Measurements from ENCODE around the gene DCAF4L1.

The DCAF4L1 gene, protein sequence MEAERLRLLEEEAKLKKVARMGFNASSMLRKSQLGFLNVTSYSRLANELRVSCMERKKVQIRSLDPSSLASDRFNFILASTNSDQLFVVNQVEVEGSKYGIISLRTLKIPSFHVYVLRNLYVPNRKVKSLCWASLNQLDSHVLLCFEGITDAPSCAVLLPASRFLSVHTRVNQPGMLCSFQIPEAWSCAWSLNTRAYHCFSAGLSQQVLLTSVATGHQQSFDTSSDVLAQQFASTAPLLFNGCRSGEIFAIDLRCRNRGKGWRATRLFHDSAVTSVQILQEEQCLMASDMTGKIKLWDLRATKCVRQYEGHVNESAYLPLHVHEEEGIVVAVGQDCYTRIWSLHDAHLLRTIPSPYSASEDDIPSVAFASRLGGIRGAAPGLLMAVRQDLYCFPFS
- 0.58 to 0.87 (median 0.85) reads per million in 3 experiments for total RNA-seq

- no peak for DNase-seq
Measured at GRCh38 chr4:41981456-41981855, at the start of gene DCAF4L1. Gene DCAF4L1, plus strand, starts transcription at chr4:41981756. Its CDS starts 37 bp downstream, at chr4:41981793.

- no peak for DNase-seq
Measured at GRCh38 chr4:41932988-41933387, 48.6 kb upstream of the DCAF4L1 start.

GRCh38 chr4:41933997-41934503 is 47.5 kb upstream of the DCAF4L1 start:
- no peak for DNase-seq

GRCh38 chr4:41934514-41934900 is 47.0 kb upstream of the DCAF4L1 start:
- DNase-seq, result peak; percentile 1

- DNase-seq, result peak; percentile 73
Measured at GRCh38 chr4:41934901-41935651, 46.5 kb upstream of the DCAF4L1 start, which contains the start of gene TMEM33. Gene TMEM33, plus strand, starts transcription at chr4:41935429. Its CDS starts 56 bp downstream, at chr4:41935485.

DNA sequence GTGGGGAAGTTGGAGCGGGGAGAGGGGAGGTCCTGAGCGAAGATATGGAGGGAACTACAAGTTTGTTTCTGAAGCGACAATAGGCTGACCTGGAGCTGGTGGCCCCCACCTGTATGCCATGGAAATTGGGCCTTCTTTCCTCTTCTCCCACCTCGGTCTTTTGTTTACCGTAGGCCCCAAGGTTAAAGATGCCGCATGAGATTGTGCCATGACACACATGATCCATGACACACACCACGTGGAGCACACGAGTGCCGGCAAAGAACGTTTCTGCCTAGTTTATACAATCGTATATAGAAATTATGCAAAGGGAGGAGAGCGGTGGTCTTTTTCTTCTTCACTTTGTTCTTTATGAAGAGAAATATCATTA is 45.9 kb upstream of the DCAF4L1 start:
- no peak for DNase-seq

GRCh38 chr4:41939016-41939626 is 42.4 kb upstream of the DCAF4L1 start:
- no peak for DNase-seq

DNA sequence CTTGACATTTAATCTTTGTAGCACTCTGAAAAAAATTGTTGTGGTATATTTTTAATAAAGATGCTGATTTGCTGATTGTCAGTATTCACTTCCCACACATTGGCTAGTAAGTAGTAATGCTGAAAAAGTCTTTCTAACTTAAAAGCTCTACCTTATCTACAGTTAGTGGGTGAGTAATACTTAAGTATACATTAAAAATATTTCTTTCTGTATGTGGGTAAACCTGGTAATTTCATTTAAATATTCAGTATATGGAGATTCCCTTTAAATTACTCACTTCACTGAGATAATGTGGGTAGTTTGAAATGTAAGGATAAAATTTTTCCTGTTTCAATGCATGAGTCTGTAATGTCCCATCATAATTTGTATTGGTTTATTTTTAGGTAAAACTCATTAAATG is 40.7 kb upstream of the DCAF4L1 start:
- DNase-seq, result no peak

DNA sequence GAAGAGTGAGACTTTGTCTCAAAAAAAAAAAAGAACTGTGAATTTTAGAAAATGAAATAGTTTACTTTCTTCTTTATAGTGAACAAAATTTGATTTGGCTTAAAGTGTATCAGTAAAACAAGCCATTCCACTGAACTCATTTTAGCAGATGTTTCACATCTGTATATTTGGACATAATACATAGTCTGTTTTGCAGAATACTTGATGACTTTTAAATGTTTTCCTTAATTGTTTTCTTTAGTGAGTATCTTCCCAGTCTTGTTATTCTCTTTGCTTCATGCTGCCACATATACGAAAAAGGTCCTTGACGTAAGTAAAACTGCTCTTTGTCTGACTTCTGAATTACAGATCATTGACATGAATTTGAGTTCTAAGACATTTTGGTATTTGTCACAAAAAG is 38.0 kb upstream of the DCAF4L1 start:
- DNase-seq, result no peak

DNA sequence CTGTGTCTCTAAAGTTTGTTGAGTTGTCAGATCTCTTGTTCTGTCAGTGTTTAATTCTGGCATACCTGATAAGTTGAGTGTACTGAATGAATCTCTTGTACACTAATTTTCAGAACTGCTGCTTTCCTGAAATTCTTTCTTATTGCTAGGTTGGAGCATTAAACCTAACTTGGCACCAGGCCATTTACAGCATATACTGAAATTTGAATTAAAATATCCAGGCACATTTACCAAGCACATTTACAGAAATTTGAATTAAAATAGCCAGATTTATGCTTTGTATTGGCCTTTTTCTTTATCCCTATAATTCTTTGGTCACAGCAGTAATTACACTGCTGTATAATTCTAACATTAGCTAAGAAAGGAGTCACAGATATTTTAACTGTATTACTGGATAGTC is 37.5 kb upstream of the DCAF4L1 start:
- no peak for DNase-seq

DNA sequence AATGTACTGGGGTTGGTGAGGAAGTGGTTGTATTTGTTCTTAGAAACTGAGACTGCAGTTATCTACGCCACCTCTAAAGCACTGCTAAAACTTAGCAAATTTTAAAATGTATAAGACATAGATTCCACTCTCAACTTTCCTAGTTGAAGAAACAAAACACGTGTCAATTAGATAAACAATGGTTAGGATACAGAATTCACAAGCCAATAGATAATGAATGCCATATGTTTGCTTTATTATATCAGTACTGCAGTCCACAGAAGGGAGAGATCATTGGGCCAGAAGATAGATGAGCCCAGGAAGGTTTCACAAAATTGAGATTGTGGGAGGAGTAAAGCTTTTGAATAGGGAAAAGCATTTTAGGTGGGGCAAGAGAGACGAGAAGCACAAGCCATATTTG is 32.0 kb upstream of the DCAF4L1 start:
- DNase-seq, result no peak

- DNase-seq, result peak; percentile 21
Measured at GRCh38 chr4:41957634-41958033, 23.9 kb upstream of the DCAF4L1 start.

DNA sequence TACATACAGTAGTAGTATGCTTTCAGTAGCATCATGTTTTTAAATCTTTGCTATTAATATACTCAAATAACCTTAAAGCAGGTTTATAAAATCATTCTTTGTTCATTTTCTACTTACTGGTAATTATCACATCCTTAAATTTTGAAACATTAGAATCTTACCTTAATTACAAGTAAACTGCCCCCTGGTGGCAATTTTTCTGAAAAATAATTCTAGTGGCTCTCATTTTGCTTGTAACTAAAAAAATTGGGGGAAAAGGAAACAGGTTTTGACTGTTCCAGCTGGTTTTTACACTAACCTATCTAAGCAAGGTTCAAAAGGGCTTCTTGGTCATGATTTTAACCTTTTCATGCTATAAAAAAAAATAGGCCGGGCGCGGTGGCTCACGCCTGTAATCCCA is 18.5 kb upstream of the DCAF4L1 start:
- no peak for DNase-seq

DNA sequence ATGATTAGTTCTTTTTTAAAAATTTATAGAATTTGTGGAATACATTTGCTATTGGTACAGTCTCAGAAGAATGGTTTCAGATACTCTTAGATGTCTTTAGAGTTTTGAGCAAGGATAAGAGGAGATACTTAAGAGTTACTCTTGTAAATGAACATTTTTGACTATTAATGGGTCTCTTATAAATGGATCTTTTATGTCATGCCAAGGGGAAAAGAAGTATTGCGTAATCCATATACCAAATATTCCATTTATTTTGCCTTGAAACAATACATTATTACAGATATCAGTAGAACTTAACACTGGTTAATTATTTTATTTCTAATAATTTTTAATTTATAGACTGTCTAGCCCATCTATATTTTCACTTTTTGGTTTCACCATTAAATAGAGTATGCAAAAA is 17.2 kb upstream of the DCAF4L1 start:
- no peak for DNase-seq

GRCh38 chr4:41967392-41967791 is 14.2 kb upstream of the DCAF4L1 start:
- no peak for DNase-seq

DNA sequence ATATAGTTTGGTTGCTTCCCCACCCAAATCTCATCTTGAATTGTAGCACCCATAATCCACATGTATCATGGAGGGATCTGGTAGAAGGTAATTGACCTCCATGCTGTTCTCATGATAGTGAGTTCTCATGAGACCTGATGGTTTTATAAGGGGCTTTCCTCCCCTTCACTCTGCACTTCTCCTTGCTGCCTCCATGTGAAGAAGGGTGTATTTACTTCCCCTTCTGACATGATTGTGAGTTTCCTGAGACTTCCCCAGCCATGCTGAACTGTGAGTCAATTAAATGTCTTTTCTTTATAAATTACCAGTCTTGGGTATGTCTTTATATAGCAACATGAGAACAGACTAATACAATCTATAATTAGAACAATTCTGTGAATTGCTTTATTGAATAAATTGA is 11.9 kb upstream of the DCAF4L1 start:
- DNase-seq, result no peak

GRCh38 chr4:41975341-41975740 is 6.2 kb upstream of the DCAF4L1 start:
- no peak for DNase-seq

- no peak for DNase-seq
Measured at GRCh38 chr4:41976775-41977516, 4.6 kb upstream of the DCAF4L1 start.

- DNase-seq, result no peak
Measured at GRCh38 chr4:41977709-41978108, 3.8 kb upstream of the DCAF4L1 start.

DNA sequence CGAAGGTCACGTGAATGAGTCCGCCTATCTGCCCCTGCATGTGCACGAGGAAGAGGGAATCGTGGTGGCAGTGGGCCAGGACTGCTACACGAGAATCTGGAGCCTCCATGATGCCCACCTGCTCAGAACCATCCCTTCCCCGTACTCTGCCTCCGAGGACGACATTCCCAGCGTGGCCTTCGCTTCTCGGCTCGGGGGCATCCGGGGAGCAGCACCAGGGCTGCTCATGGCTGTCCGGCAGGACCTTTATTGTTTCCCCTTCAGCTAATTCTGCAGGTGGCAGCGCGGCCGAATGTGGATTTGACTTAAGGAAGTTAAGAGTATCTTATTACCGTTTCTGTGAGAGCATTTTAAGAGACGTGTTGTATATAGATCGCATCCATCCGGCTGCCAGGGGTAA is 1.2 kb downstream of the DCAF4L1 start:
- DNase-seq, result no peak

DNA sequence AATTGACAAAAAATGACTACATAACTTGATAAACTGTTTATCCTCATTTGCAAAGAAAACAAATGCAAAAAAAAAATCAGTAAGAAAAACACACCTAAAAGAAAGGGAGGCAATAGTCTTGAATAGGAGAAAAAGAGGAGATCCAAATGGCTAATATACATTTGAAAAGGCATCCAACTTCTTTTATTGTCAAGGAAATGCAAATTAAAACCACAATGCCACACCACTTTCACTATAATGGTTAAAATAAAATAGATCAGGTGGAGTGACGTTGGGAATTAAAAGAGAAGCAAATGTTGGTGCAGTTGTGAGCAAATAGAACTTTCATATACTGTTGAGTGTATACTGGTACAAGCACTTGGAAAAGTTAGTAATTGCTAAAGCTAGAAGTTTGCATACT is 3.6 kb downstream of the DCAF4L1 start:
- DNase-seq, result no peak

GRCh38 chr4:41989994-41990364 is 8.4 kb downstream of the DCAF4L1 start:
- DNase-seq, result no peak

Data from central memory CD4-positive, alpha-beta T cell (primary cell).